HG03558 (cell line): ENCODE measurements around the gene COL9A3.

Experiments
- ATAC-seq: cut with Tn5 transposase; IDR thresholded peaks from one replicate; pipeline ENCODE4 v1.9.1; 2021; ENCODE audit warnings: moderate number of reproducible peaks; ENCODE audit not compliant: unreplicated experiment; ENCODE audit errors: extremely low read depth

Gene COL9A3

DNA sequence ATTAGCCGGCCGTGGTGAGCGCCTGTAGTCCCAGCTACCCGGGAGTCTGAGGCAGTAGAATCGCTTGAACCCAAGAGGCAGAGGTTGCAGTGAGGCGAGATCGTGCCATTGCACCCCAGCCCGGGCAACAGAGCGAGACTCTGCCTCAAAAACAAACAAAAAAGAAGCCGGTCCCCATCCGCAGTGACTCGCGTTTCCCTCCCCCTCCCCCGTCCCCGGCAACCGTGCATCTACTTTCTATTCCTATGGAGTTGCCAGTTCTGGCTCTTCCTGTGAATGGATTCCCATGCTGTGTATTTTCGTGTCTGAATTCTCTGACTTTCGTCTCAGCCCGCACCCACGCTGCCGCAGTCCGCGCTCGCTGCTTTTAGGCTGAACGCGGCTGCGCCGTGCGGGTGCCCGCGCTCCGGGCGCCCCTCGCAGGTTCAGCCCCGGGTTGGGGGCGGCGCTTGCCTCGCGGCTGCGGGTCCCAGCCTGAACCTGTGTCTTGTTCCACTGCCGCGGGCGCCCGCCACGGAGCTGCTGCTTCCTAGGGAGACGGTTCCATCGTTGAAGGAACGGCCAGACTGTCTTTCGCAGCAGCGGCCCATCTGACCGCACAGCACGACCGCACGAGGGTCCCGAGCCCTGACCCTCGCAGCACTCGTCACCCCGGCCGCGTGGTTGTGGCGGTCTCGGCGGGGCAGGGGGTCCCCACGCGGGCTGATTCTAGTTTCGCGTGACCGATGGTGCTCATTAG is 21.7 kb upstream of the COL9A3 start:
- ATAC-seq, result no peak

DNA sequence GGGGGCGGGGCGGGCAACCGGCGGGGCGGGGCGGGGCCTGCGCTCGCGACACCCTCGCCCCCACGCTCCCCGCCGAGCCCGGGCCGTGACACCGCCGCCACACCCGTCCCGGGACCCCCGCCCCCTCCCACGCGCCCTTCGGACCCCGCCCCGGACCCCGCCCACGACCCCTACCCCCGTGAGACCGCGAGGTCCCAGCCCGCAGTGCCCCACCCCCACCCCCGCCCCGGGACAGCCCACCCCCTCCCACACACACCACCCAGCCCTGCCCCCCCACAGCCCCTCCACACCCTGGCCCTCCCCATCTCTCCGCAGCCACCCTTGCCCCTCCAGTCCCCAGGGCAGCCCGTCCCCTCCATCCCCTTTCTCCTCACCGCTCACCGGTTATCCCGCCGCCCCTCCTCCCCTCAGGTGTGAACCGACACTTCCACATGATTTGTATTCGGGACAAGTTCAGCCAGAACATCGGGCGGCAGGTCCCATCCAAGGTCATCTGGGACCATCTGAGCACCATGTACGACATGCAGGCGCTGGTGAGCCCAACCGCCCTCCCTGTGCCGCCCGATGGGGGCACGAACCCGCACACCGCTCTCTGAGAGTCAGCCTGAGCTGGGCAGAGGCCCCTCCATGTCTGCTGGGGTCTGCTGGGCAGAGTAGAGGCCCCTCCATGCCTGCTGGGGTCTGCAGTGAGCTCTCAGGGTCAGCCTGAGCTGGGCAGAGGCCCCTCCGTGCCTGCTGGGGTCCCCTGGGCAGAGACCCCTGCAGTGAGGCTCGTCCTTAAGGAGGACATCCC is 20.0 kb upstream of the COL9A3 start:
- ATAC-seq, result no peak

DNA sequence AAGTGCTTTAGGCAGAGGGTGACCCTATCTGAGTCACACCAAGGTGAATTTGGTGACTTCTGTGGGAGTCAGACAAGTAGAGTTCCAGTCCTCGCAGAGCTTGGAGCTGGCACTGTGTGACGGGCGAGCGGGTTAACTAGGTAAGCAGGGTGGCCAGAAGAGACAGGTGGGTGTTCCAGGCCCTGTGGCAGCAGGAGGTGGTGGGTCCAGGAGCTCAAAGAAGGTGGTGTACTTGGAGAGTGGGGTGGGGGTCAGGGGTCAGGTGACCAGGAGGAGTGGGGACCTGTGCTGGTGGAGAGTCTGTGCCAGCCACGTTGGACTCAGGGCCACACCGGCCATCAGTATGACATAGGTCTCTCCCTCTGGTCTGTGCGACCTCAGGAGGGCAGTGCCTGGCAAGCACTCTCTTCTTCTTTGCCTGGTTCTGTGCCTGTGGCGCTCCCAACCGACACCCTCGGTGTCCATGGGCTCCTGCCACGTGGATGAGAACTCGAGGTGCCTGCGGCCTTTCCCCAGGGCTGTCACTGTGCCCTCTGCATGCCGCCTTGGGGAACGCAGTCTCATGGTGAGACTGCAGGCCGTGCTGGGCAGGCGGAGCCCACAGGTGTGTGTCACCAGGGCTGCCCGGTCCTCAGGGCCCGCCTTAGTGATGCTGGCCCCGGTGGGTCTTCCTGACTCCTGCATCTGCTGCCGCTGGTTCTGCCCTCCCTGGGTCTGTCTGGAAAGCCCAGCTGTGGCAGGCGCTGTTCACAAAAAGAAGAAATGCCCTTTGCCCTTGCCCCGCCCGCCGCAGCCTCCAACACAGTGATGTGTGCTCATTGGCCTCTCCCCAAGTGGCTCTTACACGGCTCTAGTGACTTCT is 18.9 kb upstream of the COL9A3 start:
- ATAC-seq, result no peak

DNA sequence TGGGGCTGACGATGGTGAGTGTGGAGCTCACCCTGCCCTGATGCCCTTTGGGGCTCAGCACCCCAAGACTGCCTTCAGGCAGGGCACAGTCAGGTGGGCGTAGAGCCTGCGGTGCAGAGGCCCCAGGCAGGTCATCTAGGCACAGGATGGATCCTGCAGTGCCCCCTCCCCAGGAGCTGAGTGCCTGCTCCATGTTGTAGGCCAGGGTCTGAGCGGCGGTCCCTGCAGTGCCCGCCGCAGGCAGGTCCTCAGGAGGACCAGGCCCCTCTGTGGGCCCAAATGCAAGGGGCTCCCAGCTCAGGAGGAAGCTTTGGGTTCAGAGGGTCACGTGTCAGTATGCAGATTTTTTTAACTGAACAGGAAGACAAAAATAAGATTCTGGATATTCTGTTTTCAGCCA is 17.8 kb upstream of the COL9A3 start:
- ATAC-seq, result no peak

DNA sequence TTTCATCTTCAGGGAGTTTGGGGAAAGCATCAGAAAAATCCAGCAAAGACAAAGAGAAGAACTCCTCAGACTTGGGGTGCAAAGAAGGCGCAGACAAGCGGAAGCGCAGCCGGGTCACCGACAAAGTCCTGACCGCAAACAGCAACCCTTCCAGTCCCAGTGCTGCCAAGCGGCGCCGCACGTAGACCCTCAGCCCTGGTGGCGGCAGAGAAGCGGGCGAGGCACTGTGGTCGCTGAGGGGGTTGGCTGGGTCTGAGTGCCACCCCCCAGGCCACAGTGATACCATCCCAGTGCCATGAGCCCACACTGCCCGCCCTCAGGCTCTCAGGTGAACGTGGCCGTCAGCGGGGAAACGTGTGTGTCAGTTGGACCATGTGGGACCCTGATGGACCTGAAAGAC is 17.4 kb upstream of the COL9A3 start:
- no peak for ATAC-seq

DNA sequence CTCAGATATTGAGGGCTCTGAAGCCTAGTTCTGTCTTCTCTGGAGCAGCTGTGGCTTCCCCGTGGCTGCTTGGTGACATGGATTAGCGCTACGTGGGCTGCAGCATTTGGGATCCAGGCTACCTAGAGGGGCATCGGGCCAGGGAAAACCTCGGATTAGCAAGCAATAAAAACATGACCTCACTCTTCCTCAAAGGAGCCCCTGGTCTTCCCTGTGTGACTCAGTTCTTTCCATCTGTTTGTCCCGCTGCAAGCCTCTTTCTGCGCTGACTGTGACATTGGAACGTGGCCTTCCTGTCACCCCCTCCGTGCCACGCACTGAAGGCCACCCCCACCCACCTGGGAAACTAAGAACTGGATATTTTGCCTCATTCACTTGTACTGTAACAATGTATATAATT is 17.0 kb upstream of the COL9A3 start:
- no peak for ATAC-seq

DNA sequence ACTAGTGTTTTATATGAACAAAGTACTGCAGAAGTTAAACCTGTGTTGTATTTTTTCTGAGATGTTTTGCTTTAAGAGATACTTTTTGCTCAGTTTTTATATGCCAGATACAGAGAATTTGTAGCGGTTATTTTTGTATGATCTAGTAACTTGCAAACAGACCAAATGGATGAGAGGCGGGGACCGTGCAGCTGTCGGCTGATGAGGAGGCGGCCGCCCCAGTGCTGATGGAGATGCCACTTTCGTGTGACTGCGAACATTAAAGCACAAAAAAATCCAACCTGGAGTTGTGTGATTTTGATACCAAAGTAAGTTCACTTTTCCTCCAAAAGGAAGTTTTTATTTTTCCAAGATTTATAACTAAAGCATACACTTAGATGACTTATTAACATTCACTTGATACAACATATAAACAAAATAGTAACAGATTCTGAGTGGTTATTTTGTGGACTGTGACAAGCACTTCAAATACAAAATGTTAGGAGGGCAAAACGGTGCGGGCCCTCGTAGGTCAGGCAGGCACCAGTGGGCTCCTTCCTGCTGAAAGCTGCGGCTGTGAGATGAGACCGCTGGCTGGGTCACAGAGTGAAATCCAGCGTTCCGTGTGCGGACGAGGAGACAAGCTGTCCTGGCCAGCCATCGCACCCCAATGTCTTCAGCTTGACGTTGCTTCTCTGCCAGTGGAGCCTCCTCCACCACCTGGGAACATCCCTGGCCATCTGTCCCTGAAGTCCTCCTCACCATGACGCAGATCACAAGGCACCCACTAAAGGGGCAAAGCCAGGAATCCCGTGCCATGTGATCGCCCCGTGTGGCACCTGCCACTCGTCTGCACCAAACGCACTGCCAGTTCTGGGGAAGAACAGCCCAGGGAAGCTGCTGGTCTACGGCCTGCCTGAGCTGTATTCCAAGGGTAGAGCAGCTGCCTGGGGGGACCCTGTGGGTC is 16.3 kb upstream of the COL9A3 start:
- no peak for ATAC-seq

DNA sequence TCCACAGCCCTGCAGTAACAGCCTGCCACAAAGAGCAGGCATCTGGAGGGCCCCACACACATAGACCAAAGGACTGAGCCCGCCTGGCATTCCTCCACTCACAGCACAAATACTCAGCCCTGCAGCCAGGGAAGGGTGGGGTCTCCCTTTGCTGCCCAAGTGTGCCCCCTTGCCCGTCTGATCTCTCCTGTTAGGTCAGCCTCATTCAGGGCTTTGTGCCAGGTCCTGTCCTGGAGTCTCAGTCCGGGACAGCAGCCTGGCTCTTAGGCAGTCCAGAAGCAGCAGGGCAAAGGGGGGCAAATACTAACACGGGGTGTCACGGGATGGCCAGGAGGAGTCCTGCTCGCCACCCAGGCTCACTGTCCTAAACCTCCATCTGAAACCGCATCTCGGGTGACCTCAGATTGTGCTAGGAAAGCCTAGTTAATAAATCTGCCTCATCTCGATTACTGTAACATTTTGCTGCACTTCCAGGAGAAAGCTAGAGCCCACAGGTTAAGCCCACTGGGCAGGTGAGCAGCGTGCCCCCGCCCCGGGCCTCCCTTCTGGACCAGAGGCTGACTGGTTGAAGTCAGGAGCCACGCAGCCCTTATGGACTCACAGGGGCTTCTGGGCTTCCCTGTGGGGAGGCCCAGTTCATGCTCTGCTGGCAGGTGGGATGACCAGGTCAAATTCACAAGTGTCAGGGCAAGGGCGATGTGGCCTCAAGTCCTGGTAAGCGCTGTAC is 15.4 kb upstream of the COL9A3 start:
- no peak for ATAC-seq

DNA sequence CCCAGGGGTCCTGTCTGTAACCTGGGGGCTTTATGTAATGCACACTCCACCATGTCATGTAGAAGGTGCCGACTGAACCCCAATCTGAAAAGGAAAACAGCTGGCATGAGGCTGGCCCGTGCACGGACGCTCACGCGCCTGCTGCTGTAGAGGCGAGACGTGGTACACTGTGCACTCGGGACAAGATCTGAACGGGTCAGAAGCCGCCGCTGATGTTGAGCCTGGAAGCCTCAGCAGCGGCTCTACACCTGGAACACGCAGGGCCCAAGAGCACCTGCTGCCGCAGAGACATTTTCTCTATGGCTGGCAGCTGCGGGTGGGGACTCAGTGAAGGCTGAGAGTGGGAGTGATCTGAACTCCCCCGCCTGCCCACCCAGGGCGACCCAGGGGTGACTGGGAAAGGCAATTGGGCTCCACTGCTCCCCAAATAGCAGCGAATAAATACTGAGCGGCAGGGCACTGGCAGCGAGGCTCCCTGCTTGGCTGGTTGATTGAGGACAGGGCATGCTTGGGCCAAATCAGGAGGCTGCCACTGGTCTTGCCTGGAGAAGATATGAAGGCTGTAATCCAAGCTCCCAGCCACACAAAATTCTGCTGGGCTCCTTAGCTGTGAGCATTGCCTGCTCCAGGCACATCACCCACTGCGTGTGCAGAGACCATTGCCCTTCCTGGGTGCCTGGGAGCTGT is 14.7 kb upstream of the COL9A3 start:
- no peak for ATAC-seq

DNA sequence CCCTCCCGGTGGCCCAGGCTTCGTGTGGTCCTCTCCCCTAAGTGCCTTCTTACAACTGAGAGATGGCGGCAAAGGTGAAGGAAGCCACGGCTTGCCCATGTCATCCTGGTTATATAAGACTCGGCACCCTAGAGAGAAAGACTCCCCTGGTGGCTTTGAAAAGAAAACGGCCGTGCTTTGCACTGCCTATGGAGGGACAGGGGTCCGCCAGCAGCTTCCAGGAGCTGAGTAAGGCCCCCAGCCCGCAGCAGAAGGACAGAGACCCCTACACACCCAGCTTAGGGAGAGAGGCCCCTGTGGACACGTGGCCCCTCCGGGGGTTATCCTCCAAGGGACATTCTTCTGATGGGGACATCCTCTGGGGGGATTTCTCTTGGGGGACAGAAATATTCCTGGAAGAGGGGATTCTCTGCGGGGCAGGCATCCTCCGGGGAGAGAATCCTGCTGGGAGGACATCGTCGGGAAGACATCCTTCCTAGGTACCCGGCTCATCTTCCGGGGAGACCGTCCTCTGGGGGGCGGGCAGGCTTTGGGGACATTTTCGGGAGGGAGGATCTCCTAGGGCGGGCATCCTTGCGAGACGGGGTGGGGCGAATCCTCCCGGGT is 12.7 kb upstream of the COL9A3 start:
- no peak for ATAC-seq

DNA sequence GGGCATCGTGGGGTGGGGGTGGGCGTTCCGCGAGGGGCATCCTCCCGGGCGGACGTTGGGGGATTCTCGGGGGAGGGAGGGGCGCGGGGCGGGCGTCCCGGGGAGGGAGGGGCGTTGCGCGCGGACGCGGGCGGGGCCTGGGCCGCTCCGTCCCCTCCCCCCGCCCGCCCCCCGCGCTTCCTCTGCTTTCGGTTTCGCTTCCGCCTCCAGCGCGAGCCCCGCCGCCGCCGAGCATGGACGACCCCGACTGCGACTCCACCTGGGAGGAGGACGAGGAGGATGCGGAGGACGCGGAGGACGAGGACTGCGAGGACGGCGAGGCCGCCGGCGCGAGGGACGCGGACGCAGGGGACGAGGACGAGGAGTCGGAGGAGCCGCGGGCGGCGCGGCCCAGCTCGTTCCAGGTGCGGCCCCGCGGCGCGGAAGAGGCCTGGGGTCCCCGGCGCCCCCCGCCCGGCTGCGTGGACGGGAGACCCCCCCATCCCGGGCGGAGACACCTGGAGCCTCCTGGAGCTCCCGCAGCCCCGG is 12.2 kb upstream of the COL9A3 start, which contains the start of gene OGFR:
OGFR (plus strand) TSS at position 209 of the 528 bp plus-strand sequence; CDS start at position 234, 25 bp downstream.
- ATAC-seq, result no peak

DNA sequence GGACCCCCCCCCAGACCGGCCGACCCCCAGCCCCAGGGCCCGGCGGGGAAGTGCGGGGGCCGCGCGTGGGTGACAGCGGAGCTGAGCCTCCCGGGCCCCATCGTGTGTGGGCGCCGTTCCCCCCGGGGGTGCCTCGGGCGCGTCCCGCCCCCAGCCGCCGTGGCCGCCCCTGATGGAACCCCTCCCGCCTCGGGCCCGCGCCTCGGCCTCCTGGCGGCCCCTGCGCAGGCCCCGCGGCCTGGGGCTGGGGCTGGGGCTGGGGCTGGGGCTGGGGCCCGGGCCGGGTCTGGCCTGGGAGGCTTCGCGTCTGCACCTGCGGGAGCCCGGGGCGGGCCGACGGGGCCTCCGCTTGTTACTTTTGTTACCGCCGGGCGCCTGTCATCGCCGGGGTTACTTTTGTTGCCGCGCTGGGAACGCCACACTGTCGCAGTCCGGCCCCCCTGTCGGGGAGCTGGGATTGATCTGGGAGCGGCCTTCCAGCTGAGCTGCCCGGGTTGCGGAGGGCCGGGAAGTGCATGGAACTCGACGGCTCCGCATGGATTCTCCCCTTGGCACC is 11.6 kb upstream of the COL9A3 start:
- ATAC-seq, result no peak

DNA sequence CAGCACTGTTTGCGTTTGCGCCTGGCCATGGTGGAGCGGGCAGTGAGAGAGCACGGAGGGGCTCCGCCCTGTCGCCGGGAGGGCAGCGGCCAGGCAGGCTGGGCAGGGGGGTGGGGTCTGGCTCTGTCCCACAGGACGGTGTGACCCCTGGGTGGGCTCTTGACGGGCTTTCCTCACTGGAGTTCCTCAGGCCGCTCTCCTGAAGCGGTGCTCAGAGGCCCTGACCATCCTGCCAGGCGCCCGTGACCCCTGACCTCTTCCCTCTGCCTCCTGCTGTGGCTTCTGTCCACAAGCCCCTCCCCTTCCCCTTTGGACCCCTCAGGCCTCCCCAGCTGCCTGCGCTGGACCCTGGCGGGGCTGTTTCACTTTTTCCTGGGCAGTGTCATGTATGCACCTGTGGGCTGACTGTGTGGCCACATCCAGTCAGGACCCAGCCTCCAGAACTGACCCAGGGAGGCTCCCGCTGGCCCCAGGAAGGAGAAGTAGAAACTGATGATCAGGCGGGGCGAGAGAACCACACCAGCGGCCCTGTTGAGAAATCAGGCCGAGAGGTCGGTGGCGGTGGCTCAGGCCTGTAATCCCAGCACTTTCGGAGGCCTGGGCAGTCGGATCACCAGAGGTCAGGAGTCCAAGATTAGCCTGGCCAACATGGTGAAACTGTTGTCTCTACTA is 11.0 kb upstream of the COL9A3 start:
- ATAC-seq, result no peak

DNA sequence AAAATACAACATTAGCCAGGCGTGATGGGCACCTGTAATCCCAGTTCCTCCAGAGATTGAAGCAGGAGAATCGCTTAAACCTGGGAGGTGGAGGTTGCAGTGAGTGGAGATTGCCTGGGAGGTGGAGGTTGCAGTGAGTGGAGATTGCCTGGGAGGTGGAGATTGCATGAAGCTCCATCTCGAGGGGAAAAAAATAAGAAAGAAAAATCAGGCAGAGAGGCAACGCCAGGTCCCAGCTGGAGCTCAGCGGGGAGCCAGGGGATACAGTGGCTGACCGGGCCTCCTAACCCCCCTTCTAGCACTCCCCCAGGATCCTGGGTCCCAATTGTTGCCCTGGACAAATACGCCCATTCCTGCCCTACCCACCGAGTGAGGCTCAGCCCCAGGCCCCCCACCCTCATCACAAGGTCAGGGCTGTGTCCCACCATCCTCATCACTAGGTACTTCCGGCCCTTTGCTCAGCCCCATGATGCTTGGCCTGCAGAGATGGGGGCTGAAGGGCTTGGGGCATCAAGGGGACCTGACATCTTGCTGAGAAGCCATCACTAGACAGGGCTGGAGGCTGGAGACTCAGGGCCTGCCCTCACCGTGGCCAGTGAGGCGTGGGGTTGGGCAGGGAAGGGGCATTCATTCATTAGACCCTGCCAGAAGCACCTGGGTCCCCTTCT is 10.3 kb upstream of the COL9A3 start:
- no peak for ATAC-seq

DNA sequence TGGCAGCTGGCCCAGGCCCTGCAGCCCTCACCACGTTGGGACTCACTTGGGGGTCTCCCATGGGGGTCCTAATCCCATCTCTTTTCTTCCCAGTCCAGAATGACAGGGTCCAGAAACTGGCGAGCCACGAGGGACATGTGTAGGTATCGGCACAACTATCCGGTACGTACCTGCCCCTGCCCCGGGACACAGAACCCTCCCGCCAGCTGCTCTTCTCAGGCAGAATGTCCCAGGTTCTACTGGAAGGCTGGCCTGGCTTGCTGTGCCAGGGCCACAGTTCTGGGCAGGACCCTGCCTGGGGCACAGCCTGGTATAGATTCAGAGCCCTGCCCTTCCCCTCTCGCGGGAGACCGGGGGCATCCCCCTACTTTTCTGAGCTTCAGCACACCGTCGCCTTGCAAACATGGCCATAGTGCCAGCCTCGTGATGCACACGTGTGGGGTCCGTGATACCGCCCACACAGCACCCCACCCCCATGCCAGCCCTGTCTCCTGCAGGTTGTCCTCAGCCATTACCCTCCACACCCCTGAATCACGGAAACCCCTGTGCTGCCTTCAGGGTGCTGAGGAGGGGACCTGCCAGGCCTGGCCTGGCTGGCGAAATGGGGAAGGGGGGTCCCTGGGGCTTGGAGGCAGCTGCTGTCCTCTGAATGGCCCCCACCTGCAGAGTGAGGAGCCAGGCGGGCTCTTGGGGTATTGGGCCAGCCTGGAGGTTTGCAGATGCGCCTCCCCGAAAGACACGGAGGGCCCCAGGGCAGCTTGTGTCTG is 9.2 kb upstream of the COL9A3 start:
- no peak for ATAC-seq
